Mesenchymal stem cell (in vitro differentiated cells and primary cell): ENCODE measurements around the gene PI4KA.

Experiments used
- DNase-seq: peaks from one replicate; pipeline ENCODE4 v3.0.0-alpha.2; 2013
- H2AFZ ChIP-seq: one replicate; pipeline ENCODE4 v1.6.1; 2013; ENCODE audit warnings: low read depth, mild to moderate bottlenecking, control low read depth, inconsistent platforms, low read length, moderate library complexity
- H2AK5ac ChIP-seq: 2 replicates; pipeline ENCODE4 v1.6.1; 2013; ENCODE audit warnings: low read length, moderate library complexity, mild to moderate bottlenecking, inconsistent platforms; ENCODE audit not compliant: severe bottlenecking
- H2BK120ac ChIP-seq: one replicate; pipeline ENCODE4 v1.6.1; 2013; ENCODE audit warnings: low read depth, mild to moderate bottlenecking, inconsistent platforms, low read length, moderate library complexity
- H2BK12ac ChIP-seq, 2 experiments: one replicate each; pipeline ENCODE4 v1.6.1; 2013; ENCODE audit warnings: inconsistent platforms in 2 of 2, low read length in 2 of 2, mild to moderate bottlenecking in 2 of 2, moderate library complexity in 2 of 2, control low read depth in 1 of 2
- H2BK15ac ChIP-seq: one replicate; pipeline ENCODE4 v1.6.1; 2013; ENCODE audit warnings: mild to moderate bottlenecking, low read depth, inconsistent platforms; ENCODE audit not compliant: poor library complexity, severe bottlenecking
- H2BK5ac ChIP-seq: 2 replicates; pipeline ENCODE4 v1.6.1; 2013; ENCODE audit warnings: low read depth, mild to moderate bottlenecking, low read length, control low read depth, inconsistent platforms; ENCODE audit not compliant: poor library complexity, severe bottlenecking
- H3K14ac ChIP-seq, 2 experiments: one replicate each; pipeline ENCODE4 v1.6.1; 2013; ENCODE audit warnings: inconsistent platforms in 2 of 2, low read length in 2 of 2, control low read depth in 1 of 2, mild to moderate bottlenecking in 1 of 2, moderate library complexity in 1 of 2
- H3K18ac ChIP-seq, 2 experiments: one replicate each; pipeline ENCODE4 v1.6.1; 2013; ENCODE audit warnings: inconsistent platforms in 2 of 2, low read length in 2 of 2, control low read depth in 1 of 2, low read depth in 1 of 2, mild to moderate bottlenecking in 1 of 2
- H3K23ac ChIP-seq, 2 experiments: one replicate each; pipeline ENCODE4 v1.6.1; 2013; ENCODE audit warnings: inconsistent platforms in 2 of 2, low read length in 2 of 2, mild to moderate bottlenecking in 2 of 2, moderate library complexity in 2 of 2, control low read depth in 1 of 2
- H3K27ac ChIP-seq: 2 replicates; pipeline ENCODE4 v1.5.1; 2013; ENCODE audit warnings: mild to moderate bottlenecking, moderate library complexity, low read length, control low read depth, inconsistent platforms; ENCODE audit not compliant: poor library complexity, severe bottlenecking
- H3K27me3 ChIP-seq, 2 experiments: 2 replicates each; pipeline versions ENCODE4 v1.6.1 to v1.7.0; 2013; ENCODE audit warnings: low read length in 2 of 2, mild to moderate bottlenecking in 2 of 2, moderate library complexity in 2 of 2, control low read depth in 1 of 2, inconsistent platforms in 1 of 2; ENCODE audit not compliant: control insufficient read depth in 1 of 2, insufficient read depth in 1 of 2
- H3K36me3 ChIP-seq, 2 experiments: 2 replicates each; pipeline versions ENCODE4 v1.6.1 to v1.7.0; 2013; ENCODE audit warnings: low read length in 2 of 2, control low read depth in 1 of 2, inconsistent platforms in 1 of 2, low read depth in 1 of 2, mild to moderate bottlenecking in 1 of 2; ENCODE audit not compliant: insufficient read depth in 2 of 2, control insufficient read depth in 1 of 2
- H3K4ac ChIP-seq, 2 experiments: one replicate each; pipeline ENCODE4 v1.6.1; 2013; ENCODE audit warnings: inconsistent platforms in 2 of 2, low read length in 2 of 2, mild to moderate bottlenecking in 2 of 2, moderate library complexity in 2 of 2, control low read depth in 1 of 2, low read depth in 1 of 2
- H3K4me1 ChIP-seq: 2 replicates; pipeline ENCODE4 v1.6.1; 2013; ENCODE audit warnings: low read depth, low read length, control low read depth; ENCODE audit not compliant: control insufficient read depth, insufficient read depth
- H3K4me2 ChIP-seq: 2 replicates; pipeline ENCODE4 v1.6.1; 2013; ENCODE audit warnings: low read length, mild to moderate bottlenecking, inconsistent platforms; ENCODE audit not compliant: poor library complexity, severe bottlenecking
- H3K4me3 ChIP-seq, 2 experiments: 2 replicates each; pipeline versions ENCODE4 v1.5.1 to v1.7.0; 2013; ENCODE audit warnings: low read length in 2 of 2, mild to moderate bottlenecking in 2 of 2, control low read depth in 1 of 2, low read depth in 1 of 2; ENCODE audit not compliant: insufficient read depth in 1 of 2
- H3K79me1 ChIP-seq: replicated peaks from 2 replicates; pipeline ENCODE4 v1.6.1; 2013; ENCODE audit warnings: mild to moderate bottlenecking, control low read depth, low read length, inconsistent platforms; ENCODE audit not compliant: poor library complexity, severe bottlenecking
- H3K9ac ChIP-seq: 2 replicates; pipeline ENCODE4 v1.7.0; 2013; ENCODE audit warnings: mild to moderate bottlenecking, low read length, moderate library complexity
- H3K9me3 ChIP-seq: 2 replicates; pipeline ENCODE4 v1.7.0; 2013; ENCODE audit warnings: mild to moderate bottlenecking, low read length; ENCODE audit not compliant: control insufficient read depth
- H4K8ac ChIP-seq: one replicate; pipeline ENCODE4 v1.6.1; 2013; ENCODE audit warnings: inconsistent platforms, mild to moderate bottlenecking, low read length, moderate library complexity
- H4K91ac ChIP-seq: one replicate; pipeline ENCODE4 v1.6.1; 2013; ENCODE audit warnings: mild to moderate bottlenecking, low read length, inconsistent platforms
- WGBS: methylation state at CpG from one replicate; pipeline ENCODE4 v1.1.7; 2013; ENCODE audit warnings: mixed read lengths; 5-methylcytosine and 5-hydroxymethylcytosine counted together

The PI4KA gene

DNA sequence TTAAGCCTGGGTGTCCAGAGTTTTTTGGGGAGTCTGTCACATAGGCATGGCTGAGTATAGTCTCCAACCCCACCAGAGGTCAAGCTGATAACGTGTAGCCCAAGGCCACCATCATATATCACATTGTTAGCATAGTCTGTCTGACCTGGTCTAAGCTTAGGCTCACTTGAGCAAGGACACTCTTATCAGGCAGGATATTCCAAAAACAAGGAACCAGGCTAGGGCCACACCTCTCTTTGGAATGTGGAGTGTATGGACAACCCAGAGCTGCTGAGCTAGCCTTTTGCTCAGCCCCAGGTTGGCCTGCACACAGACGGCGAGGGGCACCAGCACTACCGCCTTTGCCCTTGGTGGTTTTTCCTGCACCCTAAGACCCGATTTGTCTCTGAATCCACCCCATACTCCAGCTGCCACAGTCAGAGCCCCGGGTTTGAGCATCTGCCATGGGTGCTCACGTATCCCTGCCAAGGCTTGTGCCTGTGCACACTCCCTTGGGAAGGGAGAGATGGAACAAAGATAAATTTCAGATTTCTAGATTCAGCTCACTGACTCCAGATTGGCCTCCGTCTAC lies 7.3 kb upstream of the PI4KA start:
- Histone ChIP-seq H2BK120ac (no peak overlapping the region), H3K18ac (no peak overlapping the region), H3K27me3 (no peaks in the 10 kb centered on the region), H3K36me3 (peaks cover 36 to 40% of the 10 kb centered on the region in 2 experiments), H3K9me3 (no peaks in the 10 kb centered on the region), H3K23ac (no peak overlapping the region), H3K4me1 (peaks cover 7% of the 10 kb centered on the region), H3K4me2 (no peak overlapping the region), H4K8ac (peak overlapping the region; percentile 79), H3K9ac (no peak overlapping the region), H2BK15ac (no peak overlapping the region), H2AFZ (no peak overlapping the region), H3K79me1 (peaks cover 48% of the 10 kb centered on the region), H2AK5ac (no peak overlapping the region), H2BK5ac (no peak overlapping the region), H3K14ac (no peak overlapping the region), H3K4ac (no peak overlapping the region), H4K91ac (peak overlapping the region; percentile 43), H3K27ac (no peak overlapping the region), H2BK12ac (no peak overlapping the region), H3K4me3 (no peak overlapping the region)
- 96% methylated on average over 7 of the region's 8 CpGs for WGBS
- no peak for DNase-seq

DNA sequence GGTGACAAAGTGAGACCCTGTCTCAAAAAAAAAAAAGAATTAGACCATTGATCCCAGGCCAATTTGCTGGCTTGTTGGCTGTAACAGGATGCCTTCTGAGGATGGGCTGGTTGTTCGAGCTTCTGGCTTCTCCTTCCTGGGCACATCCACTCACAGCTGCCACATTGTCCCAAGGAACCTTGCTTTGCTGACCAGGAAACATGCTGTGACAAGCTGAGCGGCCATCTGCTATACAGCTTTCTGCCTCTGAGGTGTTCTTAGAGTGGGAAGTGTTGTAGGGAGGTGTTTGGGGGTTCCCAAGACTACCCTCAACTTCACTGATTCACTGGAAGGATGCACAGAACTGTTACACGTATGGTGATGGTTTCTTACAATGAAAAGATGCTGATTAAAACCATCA lies 6.7 kb upstream of the PI4KA start:
- H3K27ac ChIP-seq = no peak overlapping the region
- H3K36me3 ChIP-seq = peaks cover 31 to 34% of the 10 kb centered on the region in 2 experiments
- peaks cover 9% of the 10 kb centered on the region for H3K4me1 ChIP-seq
- no peaks in the 10 kb centered on the region for H3K27me3 ChIP-seq
- H2AK5ac ChIP-seq = no peak overlapping the region
- no peak overlapping the region for H2BK15ac ChIP-seq
- no peak overlapping the region for H2BK12ac ChIP-seq
- no peak overlapping the region for H3K18ac ChIP-seq
- no peak overlapping the region for H3K23ac ChIP-seq
- no peak overlapping the region for H3K4me2 ChIP-seq
- H4K8ac ChIP-seq = no peak overlapping the region
- 98% methylated on average over 3 of the region's 3 CpGs for WGBS
- no peak overlapping the region for H2AFZ ChIP-seq
- H3K14ac ChIP-seq = no peak overlapping the region
- DNase-seq = no peak
- H3K9me3 ChIP-seq = no peaks in the 10 kb centered on the region
- H3K4ac ChIP-seq = no peak overlapping the region
- H2BK120ac ChIP-seq = no peak overlapping the region
- H3K9ac ChIP-seq = no peak overlapping the region
- no peak overlapping the region for H2BK5ac ChIP-seq
- peaks cover 50% of the 10 kb centered on the region for H3K79me1 ChIP-seq
- no peak overlapping the region for H4K91ac ChIP-seq
- no peak overlapping the region for H3K4me3 ChIP-seq

DNA sequence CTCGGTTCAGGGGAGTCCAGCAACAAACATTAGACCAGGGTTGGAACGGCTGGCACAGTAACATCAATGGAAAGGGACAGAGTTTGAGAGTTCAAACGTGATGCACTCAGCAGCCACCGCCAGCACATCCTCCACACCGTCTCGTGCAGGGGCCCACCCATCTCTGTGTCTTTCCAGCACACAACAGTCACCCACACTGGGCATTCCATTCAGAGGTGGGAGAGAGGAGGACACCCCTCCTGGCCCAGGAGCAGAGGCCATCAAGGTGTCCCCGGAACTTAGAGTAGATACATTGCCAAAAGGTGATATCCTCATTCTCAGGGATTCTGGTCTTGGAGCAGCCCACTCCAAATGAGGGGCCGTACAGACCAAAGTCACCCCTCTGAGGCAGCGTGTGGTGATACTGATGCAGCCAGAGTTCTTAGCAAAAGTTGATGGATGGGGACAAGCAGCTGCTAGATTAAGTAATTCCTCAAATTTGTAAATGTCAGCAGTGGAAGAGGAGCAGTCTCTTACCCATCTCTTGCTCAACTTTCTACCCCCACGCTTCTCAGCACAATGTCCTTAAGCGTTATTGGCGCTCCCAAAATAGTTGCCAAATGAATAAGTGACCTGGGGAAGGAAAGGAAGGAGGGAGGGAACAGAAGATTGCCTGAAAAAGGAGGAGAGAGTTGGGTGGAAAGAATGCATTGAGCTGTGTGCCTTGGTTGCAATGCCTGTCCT lies 5.7 kb upstream of the PI4KA start:
- Histone ChIP-seq H2AK5ac (no peak overlapping the region), H3K4me1 (peaks cover 12% of the 10 kb centered on the region), H4K91ac (no peak overlapping the region), H2BK12ac (no peak overlapping the region), H3K9ac (no peak overlapping the region), H3K4me2 (no peak overlapping the region), H3K14ac (no peak overlapping the region), H2BK120ac (no peak overlapping the region), H2BK15ac (no peak overlapping the region), H3K36me3 (peaks cover 21 to 30% of the 10 kb centered on the region in 2 experiments), H3K4ac (no peak overlapping the region), H4K8ac (no peak overlapping the region), H3K18ac (no peak overlapping the region), H2BK5ac (no peak overlapping the region), H3K4me3 (no peak overlapping the region), H2AFZ (no peak overlapping the region), H3K27ac (no peak overlapping the region), H3K27me3 (no peaks in the 10 kb centered on the region), H3K9me3 (no peaks in the 10 kb centered on the region), H3K23ac (no peak overlapping the region), H3K79me1 (peaks cover 50% of the 10 kb centered on the region)
- no peak for DNase-seq
- 95% methylated on average over 12 of the region's 12 CpGs for WGBS

DNA sequence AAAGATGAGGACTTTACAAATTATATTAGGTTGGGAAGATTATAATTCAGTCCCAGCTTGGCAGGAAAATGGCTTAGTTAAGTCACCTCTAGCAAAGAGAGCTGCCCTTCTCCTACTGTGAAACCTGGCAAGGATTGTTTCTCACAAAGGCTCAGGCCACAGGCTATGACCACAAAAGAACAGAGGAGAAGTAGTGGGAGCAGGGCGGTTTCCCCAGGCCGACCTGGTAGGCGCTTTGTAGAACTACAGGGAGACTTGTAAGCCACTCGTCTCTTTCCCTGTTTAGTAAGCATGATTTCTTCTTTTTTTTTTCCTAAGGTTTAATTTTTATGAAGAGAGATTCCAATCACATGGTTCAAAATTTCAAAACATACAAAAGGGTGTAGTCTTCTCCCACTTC lies 4.8 kb upstream of the PI4KA start:
- H3K9me3 ChIP-seq = no peaks in the 10 kb centered on the region
- H3K36me3 ChIP-seq = peaks cover 14 to 30% of the 10 kb centered on the region in 2 experiments
- no peak overlapping the region for H3K4ac ChIP-seq
- H2BK120ac ChIP-seq = no peak overlapping the region
- no peak for DNase-seq
- no peak overlapping the region for H2BK15ac ChIP-seq
- H3K14ac ChIP-seq = no peak overlapping the region
- WGBS = 96% methylated on average over 3 of the region's 4 CpGs
- H3K4me2 ChIP-seq = no peak overlapping the region
- H3K4me3 ChIP-seq = no peak overlapping the region
- H3K27ac ChIP-seq = no peak overlapping the region
- H4K91ac ChIP-seq = no peak overlapping the region
- H3K18ac ChIP-seq = no peak overlapping the region
- H2BK5ac ChIP-seq = no peak overlapping the region
- H2BK12ac ChIP-seq = no peak overlapping the region
- no peak overlapping the region for H4K8ac ChIP-seq
- no peak overlapping the region for H2AFZ ChIP-seq
- peaks cover 52% of the 10 kb centered on the region for H3K79me1 ChIP-seq
- no peak overlapping the region for H3K9ac ChIP-seq
- H3K23ac ChIP-seq = no peak overlapping the region
- H3K4me1 ChIP-seq = peaks cover 14% of the 10 kb centered on the region
- no peaks in the 10 kb centered on the region for H3K27me3 ChIP-seq
- H2AK5ac ChIP-seq = no peak overlapping the region
